Right atrium auricular region (tissue), 2 donors: Measurements from ENCODE around the gene ANKRD52. TPM values are rescaled to one million over a fixed set of nuclear protein-coding genes. Genes with fewer than 3 reads are reported as not detected.

Source experiments
- DNase-seq: peaks from one replicate; pipeline ENCODE4 v3.0.0-alpha.2; 2019; ENCODE audit warnings: low spot score
- H3K27ac ChIP-seq, 2 donors: fragments of 200-600 bp; sonication (generic); 1 replicate in 1 of 2; 2 replicates in 1 of 2; pipeline ENCODE4 v1.5.1; 2016 to 2019
- H3K27me3 ChIP-seq, 2 donors: fragments of 200-600 bp; sonication (generic); one replicate each; pipeline versions ENCODE4 v1.5.1 to v1.6.0; 2017 to 2019
- H3K36me3 ChIP-seq: fragments of 200-600 bp; sonication (generic); one replicate; pipeline ENCODE4 v1.5.1; 2016
- H3K4me1 ChIP-seq, 2 donors: fragments of 200-600 bp; sonication (generic); one replicate each; pipeline versions ENCODE4 v1.5.1 to v1.6.0; 2017 to 2019
- H3K4me3 ChIP-seq, 2 donors: fragments of 200-600 bp; sonication (generic); 1 replicate in 1 of 2; 2 replicates in 1 of 2; pipeline ENCODE4 v1.5.1; 2017 to 2019; ENCODE audit warnings: mild to moderate bottlenecking in 1 of 2, moderate library complexity in 1 of 2
- H3K9me3 ChIP-seq, 2 donors: fragments of 200-600 bp; sonication (generic); one replicate each; pipeline ENCODE4 v1.5.1; 2019
- CTCF ChIP-seq, 2 donors: fragments of 200-600 bp; sonication (generic); IDR thresholded peaks; one replicate each; pipeline ENCODE4 v1.5.1; 2019; ENCODE audit warnings: antibody characterized with exemption in 2 of 2
- total RNA-seq, 2 donors: library from RNA; depleted of rRNA; stranded (reverse); fragments of >200 nt; gene quantifications; one replicate each; pipeline ENCODE4 v1.1.0, GENCODE V29; 2016

ANKRD52 gene
- total RNA-seq, 2 donors from 2014 or later = 12.4 to 22.1 TPM

- H3K4me3 ChIP-seq = peak overlapping the region; percentile 95 to 98
- no peak for TF ChIP-seq CTCF (IDR thresholded peaks at IDR 0.05)
- H3K4me1 ChIP-seq = peaks cover 0 to 22% of the 10 kb centered on the region in 2 donors
- H3K27me3 ChIP-seq = no peaks in the 10 kb centered on the region
- peaks cover 30% of the 10 kb centered on the region for H3K36me3 ChIP-seq
- H3K27ac ChIP-seq = peak overlapping the region; percentile 85 to 93
- H3K9me3 ChIP-seq = no peaks in the 10 kb centered on the region
- DNase-seq = no peak
Measured at GRCh38 chr12:56258820-56259183, 618 bp upstream of the ANKRD52 start.

GRCh38 chr12:56257491-56258067 is 605 bp downstream of the ANKRD52 start:
- no peak for DNase-seq
- no peaks in the 10 kb centered on the region for H3K9me3 ChIP-seq
- TF ChIP-seq CTCF (IDR thresholded peaks at IDR 0.05) = no peak
- peak overlapping the region; percentile 95 to 98 for H3K4me3 ChIP-seq
- H3K36me3 ChIP-seq = peaks cover 42% of the 10 kb centered on the region
- peak overlapping the region; percentile 85 to 93 for H3K27ac ChIP-seq
- no peaks in the 10 kb centered on the region for H3K27me3 ChIP-seq
- peaks cover 0 to 22% of the 10 kb centered on the region in 2 donors for H3K4me1 ChIP-seq

- no peaks in the 10 kb centered on the region for H3K9me3 ChIP-seq
- peak overlapping the region; percentile 95 to 98 for H3K4me3 ChIP-seq
- peak overlapping the region in 1 of 2 donors; percentile 93 for H3K27ac ChIP-seq
- H3K36me3 ChIP-seq = peaks cover 47% of the 10 kb centered on the region
- H3K27me3 ChIP-seq = no peaks in the 10 kb centered on the region
- no peak for TF ChIP-seq CTCF (IDR thresholded peaks at IDR 0.05)
- no peak for DNase-seq
- H3K4me1 ChIP-seq = peaks cover 0 to 22% of the 10 kb centered on the region in 2 donors
Measured at GRCh38 chr12:56257071-56257470, 1.1 kb downstream of the ANKRD52 start.

GRCh38 chr12:56256326-56256960 is 1.7 kb downstream of the ANKRD52 start:
- no peak for DNase-seq
- Histone ChIP-seq H3K4me1 (peaks cover 0 to 22% of the 10 kb centered on the region in 2 donors), H3K27me3 (no peaks in the 10 kb centered on the region), H3K27ac (no peak overlapping the region), H3K9me3 (no peaks in the 10 kb centered on the region), H3K36me3 (peaks cover 54% of the 10 kb centered on the region), H3K4me3 (peak overlapping the region in 1 of 2 donors; percentile 95)
- TF ChIP-seq CTCF (IDR thresholded peaks at IDR 0.05) = no peak

- Histone ChIP-seq H3K36me3 (peaks cover 61% of the 10 kb centered on the region), H3K27me3 (no peaks in the 10 kb centered on the region), H3K27ac (no peak overlapping the region), H3K4me3 (no peak overlapping the region), H3K4me1 (peaks cover 0 to 22% of the 10 kb centered on the region in 2 donors), H3K9me3 (no peaks in the 10 kb centered on the region)
- TF ChIP-seq CTCF (IDR thresholded peaks at IDR 0.05) = no peak
- DNase-seq = no peak
Measured at GRCh38 chr12:56255671-56256070, 2.5 kb downstream of the ANKRD52 start.
